HEK293T (cell line): ENCODE data around the gene HOXA13.

Experiments
- BHLHE40 ChIP-seq: fragments of 450-650 bp; IDR thresholded peaks from 2 replicates; pipeline ENCODE4 v1.6.1; 2016; ENCODE audit warnings: mild to moderate bottlenecking, moderate library complexity, borderline replicate concordance
- FOXK2 ChIP-seq: fragments of 450-650 bp; IDR thresholded peaks from 2 replicates; pipeline ENCODE4 v1.6.1; 2016; ENCODE audit warnings: mild to moderate bottlenecking
- FOXM1 ChIP-seq: fragments of 450-650 bp; IDR thresholded peaks from 2 replicates; pipeline ENCODE4 v1.6.1; 2017; ENCODE audit warnings: mild to moderate bottlenecking, borderline replicate concordance
- LEF1 ChIP-seq: fragments of 450-650 bp; IDR thresholded peaks from 2 replicates; pipeline ENCODE4 v1.6.1; 2017; ENCODE audit warnings: mild to moderate bottlenecking, borderline replicate concordance
- SUZ12 ChIP-seq: fragments of 450-650 bp; IDR thresholded peaks from 2 replicates; pipeline ENCODE4 v1.6.1; 2016; ENCODE audit warnings: mild to moderate bottlenecking

DNA sequence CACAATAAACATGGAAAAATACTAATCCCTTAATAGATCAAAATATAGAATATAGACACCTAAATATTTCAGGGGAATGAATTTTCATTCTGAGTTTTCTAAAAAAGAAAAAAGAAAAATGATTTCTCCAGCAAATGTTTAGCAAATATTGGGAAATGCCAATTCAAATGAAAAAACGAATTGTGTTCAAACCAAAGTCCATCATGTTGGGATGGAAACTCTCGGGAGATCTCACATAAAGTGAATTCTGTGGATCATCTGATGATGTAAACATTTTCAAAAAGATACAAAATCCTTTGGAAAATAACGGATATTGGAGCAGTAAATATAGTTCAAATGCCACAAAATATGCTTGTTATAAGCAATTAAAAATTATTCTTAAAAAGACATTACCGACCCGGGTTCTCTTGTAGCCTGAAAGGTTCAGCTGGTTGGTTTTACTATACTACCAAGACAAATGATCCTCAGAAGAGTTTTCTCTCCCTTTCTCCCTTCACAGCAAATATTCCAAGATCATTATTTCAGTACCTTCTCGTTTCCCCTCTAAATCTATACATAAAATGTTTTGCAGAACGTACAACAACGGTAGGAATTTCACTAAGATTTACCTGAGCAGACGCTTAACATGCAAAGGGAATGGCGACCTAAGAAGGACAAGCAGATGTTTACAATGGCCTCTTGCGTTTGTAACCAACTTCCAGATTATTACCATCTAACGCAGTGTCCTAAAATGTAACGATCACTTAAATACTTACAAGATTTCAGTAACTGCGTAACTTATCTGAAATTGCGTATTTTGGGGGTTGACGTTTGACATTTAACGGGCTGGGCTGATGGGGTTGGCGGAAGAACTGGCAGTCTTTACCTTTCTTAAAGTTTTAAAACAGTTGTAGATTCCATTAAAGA is 2.5 kb downstream of the HOXA13 start:
- TF ChIP-seq FOXM1 = no peak
- TF ChIP-seq SUZ12 = no peak
- no peak for TF ChIP-seq BHLHE40
- TF ChIP-seq FOXK2 = no peak
- TF ChIP-seq LEF1 = no peak
